HCT116 (cell line): ENCODE data around the gene TMEM25. TPM values are rescaled to one million over a fixed set of nuclear protein-coding genes. Genes with fewer than 3 reads are reported as not detected.

Experiments used
- ATAC-seq: fragments of 200-7000 bp; cut with Tn5 transposase; 2 replicates; pipeline ENCODE4 v1.9.1; 2020; ENCODE audit warnings: mild to moderate bottlenecking, moderate library complexity
- BruUV-seq: library from RNA; stranded (reverse); fragments of 400-500 nt; replicated peaks from 2 replicates; lab custom pipeline; 2021; lab: Mats Ljungman, UMichigan
- CTCF ChIA-PET: fragments of 300-600 bp; sonication (Branson Sonifier 250); formaldehyde crosslinking; loops from one replicate; lab custom pipeline; 2021; ENCODE audit warnings: antibody characterized with exemption; lab: Charles Lee
- POLR2A ChIA-PET: fragments of 300-600, 350-600 bp; sonication (Branson Sonifier 250); formaldehyde crosslinking; loops from one replicate; lab custom pipeline; 2021; ENCODE audit warnings: antibody characterized with exemption; lab: Charles Lee
- RAD21 ChIA-PET, 2 experiments: fragments of 300-600 bp; sonication (Branson Sonifier 250); formaldehyde crosslinking; loops; one replicate each; lab custom pipeline; 2023; ENCODE audit warnings: low total read pairs in 2 of 2; ENCODE audit not compliant: uncharacterized antibody in 2 of 2, unreplicated experiment in 2 of 2, low non-redundant PET in 1 of 2; lab: Charles Lee
- DNase-seq: peaks from one replicate; pipeline ENCODE4 v3.0.0-alpha.2; 2010; ENCODE audit warnings: low read depth, low spot score
- H2AFZ ChIP-seq: fragments of 200-600 bp; shearing (Covaris generic), sonication (generic); 2 replicates; pipeline ENCODE4 v1.6.1; 2017; ENCODE audit warnings: low read depth, mixed run types, mixed read lengths, antibody characterized with exemption, low read length; ENCODE audit not compliant: poor library complexity, severe bottlenecking
- H3K27ac ChIP-seq: 2 replicates; pipeline ENCODE4 v1.5.1; 2012; ENCODE audit warnings: low read depth, low read length
- H3K27me3 ChIP-seq: fragments of 200-600 bp; sonication (generic); 2 replicates; pipeline ENCODE4 v1.6.1; 2016; ENCODE audit warnings: mixed run types, low read length, mixed read lengths; ENCODE audit not compliant: insufficient read depth
- H3K36me3 ChIP-seq, 2 experiments: fragments of 200-500 bp in 1 of 2; fragments of 200-600 bp in 1 of 2; sonication (Bioruptor generic) in 1 of 2; sonication (generic) in 1 of 2; 2 replicates each; pipeline versions ENCODE4 v1.5.1 to v1.6.1; 2014 to 2016; ENCODE audit warnings: low read length in 2 of 2, inconsistent platforms in 1 of 2, mixed read lengths in 1 of 2, mixed run types in 1 of 2; ENCODE audit not compliant: insufficient read depth in 2 of 2, control insufficient read depth in 1 of 2
- H3K4me1 ChIP-seq, 2 experiments: fragments of 200-600 bp in 1 of 2; sonication (generic) in 1 of 2; 2 replicates each; pipeline versions ENCODE4 v1.5.1 to v1.6.1; 2012 to 2017; ENCODE audit warnings: low read length in 2 of 2, inconsistent platforms in 1 of 2, mild to moderate bottlenecking in 1 of 2, mixed read lengths in 1 of 2, mixed run types in 1 of 2, moderate library complexity in 1 of 2; ENCODE audit not compliant: insufficient read depth in 2 of 2, control insufficient read depth in 1 of 2
- H3K4me2 ChIP-seq: fragments of 200-600 bp; sonication (generic); 2 replicates; pipeline ENCODE4 v1.6.1; 2017; ENCODE audit warnings: mixed run types, low read length, mixed read lengths
- H3K4me3 ChIP-seq, 2 experiments: fragments of 200-600 bp in 1 of 2; sonication (generic) in 1 of 2; replicated peaks in 1 of 2; 2 replicates each; pipeline ENCODE4 v1.5.1; 2011 to 2016; ENCODE audit warnings: low read length in 2 of 2, control low read depth in 1 of 2, low read depth in 1 of 2, mild to moderate bottlenecking in 1 of 2, mixed read lengths in 1 of 2, mixed run types in 1 of 2
- H3K79me2 ChIP-seq: fragments of 200-600 bp; sonication (generic); 2 replicates; pipeline ENCODE4 v1.6.1; 2017; ENCODE audit warnings: mild to moderate bottlenecking, mixed run types, low read length, moderate library complexity, mixed read lengths; ENCODE audit not compliant: insufficient read depth
- H3K9ac ChIP-seq: fragments of 200-600 bp; sonication (generic); 2 replicates; pipeline ENCODE4 v1.6.1; 2016; ENCODE audit warnings: low read length, mixed read lengths
- H3K9me2 ChIP-seq: fragments of 200-600 bp; sonication (generic), shearing (Covaris generic); 2 replicates; pipeline ENCODE4 v1.6.1; 2017; ENCODE audit warnings: mixed run types, mild to moderate bottlenecking, moderate library complexity; ENCODE audit not compliant: insufficient read depth
- H3K9me3 ChIP-seq, 2 experiments: fragments of 200-500 bp in 1 of 2; fragments of 200-600 bp in 1 of 2; sonication (Bioruptor generic) in 1 of 2; sonication (generic) in 1 of 2; 2 replicates each; pipeline ENCODE4 v1.6.1; 2014 to 2017; ENCODE audit warnings: low read length in 2 of 2, mixed read lengths in 2 of 2, inconsistent platforms in 1 of 2, low read depth in 1 of 2, mild to moderate bottlenecking in 1 of 2, mixed run types in 1 of 2, moderate library complexity in 1 of 2; ENCODE audit not compliant: control insufficient read depth in 1 of 2, insufficient read depth in 1 of 2
- H4K20me1 ChIP-seq: fragments of 200-600 bp; sonication (generic), shearing (Covaris generic); 2 replicates; pipeline ENCODE4 v1.6.1; 2017; ENCODE audit warnings: mixed run types, mild to moderate bottlenecking, moderate library complexity; ENCODE audit not compliant: insufficient read depth
- CEBPB ChIP-seq: IDR thresholded peaks from 2 replicates; pipeline ENCODE4 v1.6.1; 2012; ENCODE audit warnings: low read depth
- EGR1 ChIP-seq: IDR thresholded peaks from 2 replicates; pipeline ENCODE4 v1.6.1; 2012; ENCODE audit warnings: low read depth
- EZH2phosphoT487 ChIP-seq: fragments of 200-600 bp; IDR thresholded peaks from 2 replicates; pipeline ENCODE4 v1.6.1; 2018; ENCODE audit warnings: antibody characterized with exemption, borderline replicate concordance
- POLR2A ChIP-seq: IDR thresholded peaks from 2 replicates; pipeline ENCODE4 v1.7.0; 2011; ENCODE audit warnings: borderline replicate concordance; ENCODE audit not compliant: insufficient read depth, insufficient read length; ENCODE audit errors: extremely low read depth
- RAD21 ChIP-seq: IDR thresholded peaks from 2 replicates; pipeline ENCODE4 v1.6.1; 2012; ENCODE audit warnings: low read depth, mild to moderate bottlenecking
- SIN3A ChIP-seq: IDR thresholded peaks from 2 replicates; pipeline ENCODE4 v1.6.1; 2012; ENCODE audit warnings: low read depth
- YY1 ChIP-seq: IDR thresholded peaks from 2 replicates; pipeline ENCODE4 v1.6.1; 2011; ENCODE audit warnings: low read length, low read depth, moderate library complexity, mild to moderate bottlenecking; ENCODE audit not compliant: insufficient replicate concordance; ENCODE audit errors: extremely low read depth
- ZFX ChIP-seq: fragments of 450-650 bp; IDR thresholded peaks from 2 replicates; pipeline ENCODE4 v1.6.1; 2017
- ZNF274 ChIP-seq: fragments of 200-500 bp; sonication (Bioruptor generic); IDR thresholded peaks from 2 replicates; pipeline ENCODE4 v1.6.1; 2014; ENCODE audit warnings: mild to moderate bottlenecking, low read depth, low read length, inconsistent platforms
- intact Hi-C: fragments of 100-400 bp; cut with micrococcal nuclease; formaldehyde crosslinking; loops from 2 replicates; pipeline ENCODE4 v1.10.0; 2022
- total RNA-seq: library from RNA; stranded (reverse); gene quantifications from one replicate; pipeline ENCODE4 v1.2.1, GENCODE V29; 2021; ENCODE audit not compliant: unreplicated experiment
- TF ChIP-seq, protein P1 (sequence below), 3 experiments: fragments of 200-600 bp in 1 of 3; sonication (generic) in 1 of 3; IDR thresholded peaks in 2 of 3; conservative IDR thresholded peaks in 1 of 3; 2 replicates each; pipeline ENCODE4 v1.5.1; 2012 to 2017; ENCODE audit warnings: low read depth in 2 of 3, low read length in 2 of 3, antibody characterized with exemption in 1 of 3, borderline replicate concordance in 1 of 3, control low read depth in 1 of 3, mild to moderate bottlenecking in 1 of 3, mixed read lengths in 1 of 3, mixed run types in 1 of 3, moderate library complexity in 1 of 3; ENCODE audit not compliant: insufficient read depth in 1 of 3
- TF ChIP-seq, protein P2 (sequence below): IDR thresholded peaks from 2 replicates; pipeline ENCODE4 v1.6.1; 2012; ENCODE audit warnings: low read depth
- TF ChIP-seq, protein P3 (sequence below): IDR thresholded peaks from 2 replicates; pipeline ENCODE4 v1.6.1; 2011; ENCODE audit warnings: mild to moderate bottlenecking, low read length, moderate library complexity; ENCODE audit not compliant: insufficient replicate concordance; ENCODE audit errors: extremely low read depth

Gene TMEM25
- total RNA-seq, 1 experiment from 2014 or later, result 27.0 TPM

DNA sequence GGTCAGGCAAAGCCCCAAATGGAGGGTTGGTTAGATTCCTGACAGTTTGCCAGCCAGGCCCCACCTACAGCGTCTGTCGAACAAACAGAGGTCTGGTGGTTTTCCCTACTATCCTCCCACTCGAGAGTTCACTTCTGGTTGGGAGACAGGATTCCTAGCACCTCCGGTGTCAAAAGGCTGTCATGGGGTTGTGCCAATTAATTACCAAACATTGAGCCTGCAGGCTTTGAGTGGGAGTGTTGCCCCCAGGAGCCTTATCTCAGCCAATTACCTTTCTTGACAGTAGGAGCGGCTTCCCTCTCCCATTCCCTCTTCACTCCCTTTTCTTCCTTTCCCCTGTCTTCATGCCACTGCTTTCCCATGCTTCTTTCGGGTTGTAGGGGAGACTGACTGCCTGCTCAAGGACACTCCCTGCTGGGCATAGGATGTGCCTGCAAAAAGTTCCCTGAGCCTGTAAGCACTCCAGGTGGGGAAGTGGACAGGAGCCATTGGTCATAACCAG, 8.4 kb upstream of the TMEM25 start:
- intact Hi-C loops, result no loop called here
- TF ChIP-seq RAD21 (peak; percentile 40; the same call in 1 of the 2 replicates), POLR2A (no peak)
- TF ChIP-seq, protein P1, sequence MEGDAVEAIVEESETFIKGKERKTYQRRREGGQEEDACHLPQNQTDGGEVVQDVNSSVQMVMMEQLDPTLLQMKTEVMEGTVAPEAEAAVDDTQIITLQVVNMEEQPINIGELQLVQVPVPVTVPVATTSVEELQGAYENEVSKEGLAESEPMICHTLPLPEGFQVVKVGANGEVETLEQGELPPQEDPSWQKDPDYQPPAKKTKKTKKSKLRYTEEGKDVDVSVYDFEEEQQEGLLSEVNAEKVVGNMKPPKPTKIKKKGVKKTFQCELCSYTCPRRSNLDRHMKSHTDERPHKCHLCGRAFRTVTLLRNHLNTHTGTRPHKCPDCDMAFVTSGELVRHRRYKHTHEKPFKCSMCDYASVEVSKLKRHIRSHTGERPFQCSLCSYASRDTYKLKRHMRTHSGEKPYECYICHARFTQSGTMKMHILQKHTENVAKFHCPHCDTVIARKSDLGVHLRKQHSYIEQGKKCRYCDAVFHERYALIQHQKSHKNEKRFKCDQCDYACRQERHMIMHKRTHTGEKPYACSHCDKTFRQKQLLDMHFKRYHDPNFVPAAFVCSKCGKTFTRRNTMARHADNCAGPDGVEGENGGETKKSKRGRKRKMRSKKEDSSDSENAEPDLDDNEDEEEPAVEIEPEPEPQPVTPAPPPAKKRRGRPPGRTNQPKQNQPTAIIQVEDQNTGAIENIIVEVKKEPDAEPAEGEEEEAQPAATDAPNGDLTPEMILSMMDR (IDR thresholded peaks at IDR 0.05 in 2 of 3, conservative IDR thresholded peaks at IDR 0.05 in 1 of 3; ENCODE audit: borderline replicate concordance in 1 of 3, insufficient read depth in 1 of 3, low read depth in 2 of 3, low read length in 2 of 3), result peak; percentile 15 to 66 (median 53); a peak in 5 of 6 replicates
- TF ChIP-seq, all 23 proteins: peak for 2
- POLR2A ChIA-PET, result no interaction called here
- Histone ChIP-seq H3K27me3 (no peaks in the 10 kb centered on the region), H3K4me1 (no peaks in the 10 kb centered on the region; a peak in 1 of 4 replicates), H3K9me3 (no peaks in the 10 kb centered on the region), H3K79me2 (no peaks in the 10 kb centered on the region), H4K20me1 (no peaks in the 10 kb centered on the region), H3K27ac (no peak overlapping the region), H3K9me2 (no peaks in the 10 kb centered on the region), H3K9ac (no peak overlapping the region), H2AFZ (no peak overlapping the region), H3K4me2 (no peak overlapping the region), H3K4me3 (no peak overlapping the region), H3K36me3 (peaks cover 20 to 33% of the 10 kb centered on the region in 2 experiments; a peak in 3 of 4 replicates)
- ATAC-seq (peak; percentile 93), DNase-seq (no peak)
- CTCF ChIA-PET, result interaction anchor here (1.2 kb wide), 1 partner anchor 227 kb away, joined by 3 read pairs; no protein-coding TSS in a partner anchor
- BruUV-seq, result no TSS peak
- RAD21 ChIA-PET, result no interaction called here

DNA sequence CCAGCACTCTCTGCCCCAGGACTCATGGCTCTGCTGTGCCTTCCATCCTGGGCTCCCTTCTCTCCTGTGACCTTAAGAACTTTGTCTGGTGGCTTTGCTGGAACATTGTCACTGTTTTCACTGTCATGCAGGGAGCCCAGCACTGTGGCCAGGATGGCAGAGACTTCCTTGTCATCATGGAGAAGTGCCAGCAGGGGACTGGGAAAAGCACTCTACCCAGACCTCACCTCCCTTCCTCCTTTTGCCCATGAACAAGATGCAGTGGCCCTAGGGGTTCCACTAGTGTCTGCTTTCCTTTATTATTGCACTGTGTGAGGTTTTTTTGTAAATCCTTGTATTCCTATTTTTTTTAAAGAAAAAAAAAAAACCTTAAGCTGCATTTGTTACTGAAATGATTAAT, 6.6 kb upstream of the TMEM25 start:
- Histone ChIP-seq H3K9ac (no peak overlapping the region), H3K36me3 (peaks cover 13 to 31% of the 10 kb centered on the region in 2 experiments; a peak in 3 of 4 replicates), H3K4me1 (peaks cover under 1 to 2% of the 10 kb centered on the region in 2 experiments; a peak in 3 of 4 replicates), H3K4me2 (no peak overlapping the region), H3K27ac (no peak overlapping the region), H3K4me3 (no peak overlapping the region), H2AFZ (no peak overlapping the region), H3K79me2 (no peaks in the 10 kb centered on the region), H3K27me3 (no peaks in the 10 kb centered on the region), H3K9me2 (no peaks in the 10 kb centered on the region), H3K9me3 (no peaks in the 10 kb centered on the region), H4K20me1 (no peaks in the 10 kb centered on the region)
- BruUV-seq, result no TSS peak
- DNase-seq, result no peak
- TF ChIP-seq CEBPB (no peak), EGR1 (no peak), ZFX (no peak), ZNF274 (no peak), YY1 (no peak), EZH2phosphoT487 (no peak), SIN3A (no peak)
- TF ChIP-seq, protein P2, sequence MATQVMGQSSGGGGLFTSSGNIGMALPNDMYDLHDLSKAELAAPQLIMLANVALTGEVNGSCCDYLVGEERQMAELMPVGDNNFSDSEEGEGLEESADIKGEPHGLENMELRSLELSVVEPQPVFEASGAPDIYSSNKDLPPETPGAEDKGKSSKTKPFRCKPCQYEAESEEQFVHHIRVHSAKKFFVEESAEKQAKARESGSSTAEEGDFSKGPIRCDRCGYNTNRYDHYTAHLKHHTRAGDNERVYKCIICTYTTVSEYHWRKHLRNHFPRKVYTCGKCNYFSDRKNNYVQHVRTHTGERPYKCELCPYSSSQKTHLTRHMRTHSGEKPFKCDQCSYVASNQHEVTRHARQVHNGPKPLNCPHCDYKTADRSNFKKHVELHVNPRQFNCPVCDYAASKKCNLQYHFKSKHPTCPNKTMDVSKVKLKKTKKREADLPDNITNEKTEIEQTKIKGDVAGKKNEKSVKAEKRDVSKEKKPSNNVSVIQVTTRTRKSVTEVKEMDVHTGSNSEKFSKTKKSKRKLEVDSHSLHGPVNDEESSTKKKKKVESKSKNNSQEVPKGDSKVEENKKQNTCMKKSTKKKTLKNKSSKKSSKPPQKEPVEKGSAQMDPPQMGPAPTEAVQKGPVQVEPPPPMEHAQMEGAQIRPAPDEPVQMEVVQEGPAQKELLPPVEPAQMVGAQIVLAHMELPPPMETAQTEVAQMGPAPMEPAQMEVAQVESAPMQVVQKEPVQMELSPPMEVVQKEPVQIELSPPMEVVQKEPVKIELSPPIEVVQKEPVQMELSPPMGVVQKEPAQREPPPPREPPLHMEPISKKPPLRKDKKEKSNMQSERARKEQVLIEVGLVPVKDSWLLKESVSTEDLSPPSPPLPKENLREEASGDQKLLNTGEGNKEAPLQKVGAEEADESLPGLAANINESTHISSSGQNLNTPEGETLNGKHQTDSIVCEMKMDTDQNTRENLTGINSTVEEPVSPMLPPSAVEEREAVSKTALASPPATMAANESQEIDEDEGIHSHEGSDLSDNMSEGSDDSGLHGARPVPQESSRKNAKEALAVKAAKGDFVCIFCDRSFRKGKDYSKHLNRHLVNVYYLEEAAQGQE, result no peak
- TF ChIP-seq, protein P3, sequence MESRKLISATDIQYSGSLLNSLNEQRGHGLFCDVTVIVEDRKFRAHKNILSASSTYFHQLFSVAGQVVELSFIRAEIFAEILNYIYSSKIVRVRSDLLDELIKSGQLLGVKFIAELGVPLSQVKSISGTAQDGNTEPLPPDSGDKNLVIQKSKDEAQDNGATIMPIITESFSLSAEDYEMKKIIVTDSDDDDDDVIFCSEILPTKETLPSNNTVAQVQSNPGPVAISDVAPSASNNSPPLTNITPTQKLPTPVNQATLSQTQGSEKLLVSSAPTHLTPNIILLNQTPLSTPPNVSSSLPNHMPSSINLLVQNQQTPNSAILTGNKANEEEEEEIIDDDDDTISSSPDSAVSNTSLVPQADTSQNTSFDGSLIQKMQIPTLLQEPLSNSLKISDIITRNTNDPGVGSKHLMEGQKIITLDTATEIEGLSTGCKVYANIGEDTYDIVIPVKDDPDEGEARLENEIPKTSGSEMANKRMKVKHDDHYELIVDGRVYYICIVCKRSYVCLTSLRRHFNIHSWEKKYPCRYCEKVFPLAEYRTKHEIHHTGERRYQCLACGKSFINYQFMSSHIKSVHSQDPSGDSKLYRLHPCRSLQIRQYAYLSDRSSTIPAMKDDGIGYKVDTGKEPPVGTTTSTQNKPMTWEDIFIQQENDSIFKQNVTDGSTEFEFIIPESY, result no peak
- CTCF ChIA-PET, result no interaction called here
- no peak for ATAC-seq
- POLR2A ChIA-PET, result no interaction called here
- RAD21 ChIA-PET, result interaction anchor here in 1 of 2 experiments (0.6 kb wide), 1 partner anchor 240 kb away, joined by 4 read pairs; no protein-coding TSS in a partner anchor
- intact Hi-C loops, result no loop called here
